GM18498 (cell line): Measurements from ENCODE around the gene KIAA1671.

ENCODE experiments used
- ATAC-seq: cut with Tn5 transposase; IDR thresholded peaks from one replicate; pipeline ENCODE4 v1.9.1; 2021; ENCODE audit warnings: mild to moderate bottlenecking, moderate library complexity; ENCODE audit not compliant: unreplicated experiment

KIAA1671 gene

DNA sequence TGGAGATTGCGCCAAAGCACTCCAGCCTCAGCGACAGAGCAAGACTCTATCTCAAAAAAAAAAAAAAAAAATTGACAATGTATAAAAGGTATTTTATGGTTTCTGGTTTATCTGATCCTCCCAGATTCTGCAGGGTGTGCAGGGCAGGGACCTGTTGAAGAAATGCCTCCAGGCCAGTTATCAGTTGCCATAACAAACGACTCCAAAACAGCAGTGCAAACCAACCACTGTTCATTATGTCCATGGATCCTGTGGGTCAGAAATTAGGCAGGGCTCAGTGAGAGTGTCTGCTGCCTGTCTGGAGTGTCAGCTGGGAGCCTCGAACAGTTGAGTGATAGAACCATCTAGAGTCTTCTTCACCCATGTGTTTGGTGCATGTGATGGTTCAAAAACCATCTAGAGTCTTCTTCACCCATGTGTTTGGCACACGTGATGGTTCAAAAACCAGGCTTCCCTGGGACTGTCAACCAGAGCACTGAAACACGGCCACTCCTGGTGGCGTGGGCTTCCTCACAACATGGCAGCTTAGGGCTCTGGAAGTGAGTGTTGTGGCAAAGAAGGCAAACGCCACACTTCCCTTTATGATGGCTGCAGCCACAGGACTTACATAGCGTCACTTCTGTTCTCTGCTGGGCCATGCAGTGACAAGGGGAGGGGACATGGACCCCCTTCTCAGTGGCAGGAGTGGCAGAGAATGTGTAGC is 132.0 kb downstream of the KIAA1671 start:
- no peak for ATAC-seq

DNA sequence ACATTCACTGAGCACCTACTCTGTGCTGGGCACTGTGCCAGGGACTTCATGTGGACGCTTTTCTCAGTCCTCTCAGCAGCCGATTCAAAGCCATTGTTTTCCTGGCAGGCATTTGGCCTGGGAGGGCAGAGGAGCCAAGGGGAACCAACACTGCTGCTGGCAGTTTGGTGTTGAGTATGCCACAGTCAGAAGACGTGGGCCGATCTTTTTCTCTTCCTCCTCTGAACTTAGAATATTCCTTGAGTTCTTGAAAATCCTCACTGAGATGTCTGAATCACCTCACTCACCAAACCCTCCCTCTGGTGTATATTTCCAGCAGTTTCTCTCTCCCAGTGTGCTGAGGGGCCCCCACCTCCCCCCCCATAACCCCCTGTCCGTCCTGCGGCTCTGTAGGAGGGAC is 132.6 kb downstream of the KIAA1671 start:
- ATAC-seq, result no peak

DNA sequence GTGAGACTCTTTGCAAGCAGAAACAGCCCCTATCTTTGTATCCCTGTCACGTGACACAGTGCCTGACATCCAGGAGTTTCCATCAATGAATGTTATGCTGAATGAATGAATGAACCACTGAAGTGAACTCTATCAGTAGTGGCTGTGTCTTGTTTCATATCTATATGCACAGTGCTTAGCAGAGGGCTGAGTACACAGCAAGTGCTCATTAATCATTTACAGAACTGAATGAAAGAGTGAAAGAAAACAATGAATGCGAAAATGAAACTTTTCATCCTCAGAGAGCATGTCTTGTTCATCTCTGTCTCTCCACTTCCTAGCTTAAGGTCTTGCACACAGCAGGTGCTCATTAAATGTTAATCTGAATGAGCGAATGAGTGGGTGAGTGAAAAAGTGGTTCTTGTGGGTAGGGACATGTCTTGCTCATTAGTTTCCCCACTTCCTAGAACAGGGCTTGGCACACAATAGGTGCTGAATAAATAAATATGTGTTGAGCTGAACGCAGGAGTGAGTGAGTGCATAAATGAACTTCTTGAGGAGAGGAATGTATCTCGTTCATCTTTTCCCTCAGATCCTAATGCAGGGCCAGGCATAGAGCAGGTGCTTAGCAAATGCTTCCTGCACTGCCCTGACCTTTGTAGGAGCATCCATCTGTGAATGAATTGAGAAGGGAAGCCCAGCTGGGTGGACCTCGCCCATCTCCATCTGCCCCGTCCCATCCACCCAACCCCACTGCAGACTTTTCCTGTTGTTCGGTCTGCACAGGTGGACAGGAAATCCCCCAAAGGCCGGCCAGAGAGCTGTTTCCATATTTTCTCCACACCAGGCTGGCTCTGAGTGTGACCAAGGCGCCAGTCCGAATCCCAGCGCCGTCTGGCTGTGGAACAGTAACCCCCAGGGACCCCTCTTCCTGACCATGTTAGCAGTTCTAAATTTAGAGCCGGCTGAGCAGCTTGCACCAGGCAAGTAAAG is 133.7 kb downstream of the KIAA1671 start:
- ATAC-seq, result peak; percentile 81

DNA sequence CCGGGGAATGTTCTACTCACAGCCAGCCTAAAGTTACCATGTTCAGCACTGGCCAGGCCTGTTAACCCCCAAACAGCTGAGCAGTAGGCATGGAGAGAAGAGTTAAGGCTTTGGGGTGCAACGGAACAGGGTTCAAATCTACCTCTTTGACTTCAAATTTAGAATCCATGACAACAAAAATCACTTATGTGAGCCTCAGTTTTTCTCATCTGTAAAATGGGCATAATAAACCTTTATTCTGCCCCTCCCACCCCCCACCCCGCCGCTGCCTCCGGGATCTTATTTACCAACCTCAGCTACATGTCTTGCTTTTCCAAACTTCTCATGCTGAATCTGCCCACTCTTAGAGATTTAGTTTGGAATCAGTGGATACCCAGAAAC is 134.4 kb downstream of the KIAA1671 start:
- ATAC-seq, result no peak

DNA sequence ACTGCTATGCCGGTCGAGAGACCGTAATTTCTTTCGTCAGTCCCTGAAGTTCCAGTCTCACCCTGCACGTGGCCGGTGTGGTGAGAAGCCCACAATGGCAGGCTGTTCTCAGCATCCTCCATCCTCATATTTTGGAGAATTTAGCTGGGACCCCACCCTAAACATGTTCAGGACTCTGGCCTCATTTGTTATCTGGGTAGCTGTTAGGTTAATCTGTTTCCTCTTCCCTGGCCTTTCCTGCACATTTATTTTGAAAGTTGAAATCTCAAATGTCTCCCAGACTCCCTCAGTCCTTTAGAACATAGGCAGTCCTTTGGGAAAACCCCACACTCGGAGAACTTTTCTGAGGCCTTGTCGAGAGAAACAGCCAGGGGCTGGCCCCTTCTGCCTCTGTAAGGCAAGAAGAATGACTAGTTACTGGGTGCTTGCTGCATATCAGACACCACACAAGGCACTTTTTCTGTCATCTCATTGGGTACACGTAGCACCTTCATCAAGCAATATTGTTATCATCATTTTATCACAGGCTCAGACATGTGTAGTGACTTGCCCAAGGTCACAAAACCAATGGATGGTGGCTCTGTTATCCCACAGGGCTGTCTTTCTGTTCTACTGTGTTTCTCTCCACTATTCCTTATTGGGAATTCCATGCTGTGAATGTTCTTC is 137.8 kb downstream of the KIAA1671 start:
- ATAC-seq, result no peak

DNA sequence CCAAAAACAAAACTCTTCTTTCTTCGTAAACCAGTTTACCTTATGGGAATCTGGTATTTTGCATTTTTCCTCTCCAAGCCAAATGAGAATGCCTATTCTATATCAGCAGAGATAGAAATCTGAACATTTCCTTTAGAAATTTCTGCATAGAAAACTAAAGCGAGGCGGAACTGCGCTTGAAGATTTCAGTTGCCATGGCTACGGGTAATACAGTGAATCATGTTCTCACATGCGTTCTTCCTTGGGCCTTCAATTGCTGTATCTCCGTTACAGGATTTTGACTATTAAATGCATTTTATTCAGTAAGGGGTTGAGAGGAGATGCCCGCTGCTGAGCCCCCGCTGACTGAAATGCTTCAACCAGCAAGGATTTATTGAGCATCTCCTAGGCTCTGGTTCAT is 138.9 kb downstream of the KIAA1671 start:
- ATAC-seq, result no peak

DNA sequence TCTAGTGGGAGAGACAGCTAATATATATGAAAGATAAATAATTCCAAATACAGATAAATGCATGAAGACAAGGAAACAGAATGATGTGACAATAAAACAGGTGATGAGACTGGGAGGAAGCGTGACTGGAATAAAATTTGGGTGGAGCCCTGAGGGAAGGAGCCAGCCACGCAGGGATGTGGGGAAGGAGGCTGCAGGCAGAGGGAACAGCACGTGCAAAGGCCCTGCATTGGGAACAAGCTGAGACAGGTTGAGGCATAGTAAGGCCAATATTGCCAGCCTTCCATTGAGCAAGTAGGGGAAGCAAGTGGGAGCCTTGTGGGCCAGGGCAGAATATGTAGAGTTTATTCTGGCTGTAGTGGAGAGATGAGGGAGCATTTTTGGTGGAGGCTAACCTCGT is 139.6 kb downstream of the KIAA1671 start:
- ATAC-seq, result no peak

DNA sequence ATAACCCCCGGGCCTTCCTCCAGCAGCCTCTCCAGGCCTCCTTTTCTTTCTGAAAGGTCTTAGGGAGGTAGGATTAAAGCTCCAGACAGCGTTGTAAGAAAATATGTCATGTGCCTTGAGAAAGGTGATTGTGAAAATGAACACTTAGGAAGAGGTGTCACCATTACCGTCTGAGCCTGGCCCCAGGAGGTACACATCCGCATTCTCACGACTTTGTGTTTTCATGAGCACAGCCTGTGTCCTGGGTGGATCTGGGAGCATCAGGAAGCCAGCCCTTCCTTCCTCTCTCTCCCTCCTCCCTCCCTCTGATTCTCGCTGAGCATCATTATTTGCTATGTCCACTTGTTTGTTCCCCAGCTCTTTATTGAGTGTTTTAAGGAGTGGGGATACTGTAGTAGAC is 142.1 kb downstream of the KIAA1671 start:
- ATAC-seq, result no peak

DNA sequence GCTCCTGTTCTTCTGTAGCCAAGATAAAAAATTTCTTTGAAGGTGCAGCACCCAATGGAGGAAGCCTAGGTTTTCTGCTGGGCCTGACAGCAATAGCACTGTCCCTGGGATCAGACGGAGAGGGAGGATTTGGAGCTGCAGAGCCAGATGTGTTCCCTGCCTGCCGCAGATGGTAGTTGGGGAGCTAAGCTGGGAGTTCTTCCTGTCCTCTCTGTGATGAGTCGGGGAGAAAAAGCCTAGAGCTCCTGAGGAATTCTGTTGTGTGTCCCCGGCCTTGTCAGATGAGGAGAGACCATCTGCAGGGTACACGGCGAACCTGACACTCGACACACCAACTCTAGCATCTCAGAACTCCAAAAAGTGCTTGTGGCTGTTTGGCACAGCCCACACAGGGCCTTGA is 143.4 kb downstream of the KIAA1671 start:
- ATAC-seq, result no peak

DNA sequence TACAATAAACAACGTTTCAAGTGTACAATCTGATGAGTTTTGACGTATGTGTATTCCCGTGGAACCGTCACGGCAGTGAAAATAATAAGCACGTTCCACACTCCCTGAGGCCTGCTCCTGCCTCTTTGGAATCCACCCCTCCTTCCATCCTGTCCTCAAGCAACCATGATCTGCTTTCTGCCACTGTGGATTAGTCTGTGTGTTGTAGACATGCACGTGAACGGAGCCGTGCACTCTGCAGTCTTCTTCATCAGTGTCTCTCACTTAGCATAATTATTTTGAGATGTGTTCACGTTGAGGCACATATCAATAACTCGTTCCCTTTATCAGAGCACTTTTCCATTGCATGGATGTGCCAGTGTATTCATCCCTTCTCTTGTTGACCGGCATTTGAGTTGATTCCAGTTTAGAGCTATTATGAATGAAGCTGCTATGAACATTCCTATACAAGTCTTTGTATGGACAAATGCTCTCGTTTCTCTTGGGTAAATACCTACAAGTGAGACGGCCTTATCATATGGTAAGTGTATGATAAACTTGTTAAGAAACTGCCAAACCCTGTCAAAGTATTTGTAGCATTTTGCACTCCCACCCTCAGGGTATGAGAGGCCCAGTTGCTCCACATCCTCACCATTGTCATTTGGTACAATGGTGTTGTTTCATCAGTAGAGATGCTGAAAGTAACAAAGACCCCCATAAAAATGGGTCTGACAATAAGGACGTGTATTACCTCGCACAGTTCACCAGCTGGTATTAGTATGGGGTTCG is 144.3 kb downstream of the KIAA1671 start:
- no peak for ATAC-seq

DNA sequence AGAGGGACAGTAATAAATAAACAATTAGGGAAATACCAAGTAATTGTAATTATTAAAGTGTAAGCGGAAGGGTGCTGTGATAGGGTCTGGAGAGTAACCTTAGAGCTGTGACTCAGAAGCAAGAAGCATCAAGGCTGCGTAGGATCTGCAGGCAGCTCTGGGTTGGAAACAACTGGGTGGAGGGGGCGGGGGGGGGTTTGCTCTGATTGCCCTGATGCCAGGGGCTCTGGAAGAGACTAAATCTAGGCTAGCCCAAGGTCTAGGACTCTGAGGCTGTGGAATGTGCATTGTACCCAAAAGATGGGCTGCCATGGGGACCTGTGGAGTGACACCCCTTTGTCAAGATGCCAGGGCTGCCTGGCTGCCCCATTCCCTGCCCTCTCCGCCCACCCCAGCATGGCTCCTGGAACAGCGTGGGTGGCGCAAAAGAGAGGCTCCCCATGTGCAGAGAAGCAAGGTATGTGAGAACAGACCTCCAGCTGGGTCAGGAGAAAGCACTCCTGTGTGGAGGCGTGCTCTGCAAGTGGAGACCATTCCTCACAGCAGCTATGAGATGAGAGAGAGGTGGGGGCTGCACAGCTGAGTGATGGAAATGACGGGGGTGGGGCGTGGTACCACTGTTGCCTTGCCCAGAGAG is 146.0 kb downstream of the KIAA1671 start:
- ATAC-seq, result no peak

DNA sequence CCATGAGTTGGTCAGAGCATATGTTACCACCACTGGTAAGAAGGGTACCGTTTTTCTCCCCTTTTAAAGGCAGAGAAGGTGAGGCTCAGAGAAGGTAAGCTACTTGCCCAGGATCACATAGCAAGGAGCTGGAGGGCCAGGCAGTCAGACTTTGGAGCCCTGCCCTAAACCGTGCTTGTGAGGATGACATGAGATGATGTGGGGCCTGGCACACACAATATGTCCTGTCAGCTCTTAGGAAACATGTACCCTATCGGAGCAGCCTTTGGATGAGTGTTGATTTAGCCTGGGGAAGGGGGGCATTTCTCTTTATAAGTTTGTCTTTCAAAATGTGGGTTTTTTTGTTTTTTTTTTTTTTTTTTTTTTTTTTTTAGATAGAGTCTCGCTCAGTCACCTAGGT is 146.7 kb downstream of the KIAA1671 start:
- ATAC-seq, result no peak

DNA sequence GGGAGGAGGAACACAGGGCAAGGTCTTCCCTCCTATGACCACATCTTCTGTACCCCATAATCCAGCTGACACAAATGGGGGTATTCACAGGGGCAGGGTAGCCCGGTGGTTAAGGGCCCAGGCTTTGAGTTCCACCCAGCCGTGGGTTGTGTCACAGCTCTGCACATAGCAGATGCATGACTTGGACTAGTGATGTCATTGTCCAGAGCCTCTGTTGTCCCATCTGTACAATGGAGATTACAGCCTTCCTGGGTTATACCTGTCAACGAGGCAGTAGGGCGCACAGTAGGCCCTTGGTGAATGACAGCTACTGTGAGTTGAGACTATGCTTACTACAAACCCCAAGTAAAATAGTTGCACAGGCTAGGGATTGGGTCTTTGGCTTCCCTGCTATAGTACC is 147.9 kb downstream of the KIAA1671 start:
- no peak for ATAC-seq

DNA sequence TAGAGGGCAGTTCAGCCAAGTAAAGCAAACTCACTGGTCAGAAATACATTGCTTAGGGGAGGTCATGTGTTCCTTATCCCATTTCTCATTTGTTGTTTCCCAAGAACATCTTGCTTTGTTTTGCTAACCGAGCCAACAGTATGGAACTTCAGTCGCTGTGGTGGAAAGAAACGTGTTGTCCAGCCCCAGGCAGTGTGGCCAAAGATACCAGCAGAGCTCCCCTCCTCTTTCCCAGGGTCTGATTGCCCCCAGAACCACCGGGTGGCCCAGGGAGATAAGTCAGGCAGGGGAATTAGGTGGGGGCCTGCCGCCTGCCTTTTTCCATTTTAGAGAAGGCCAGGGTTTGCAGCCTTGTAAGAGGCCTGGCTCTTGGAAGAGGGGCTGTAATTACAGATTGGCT is 148.4 kb downstream of the KIAA1671 start:
- ATAC-seq, result no peak

DNA sequence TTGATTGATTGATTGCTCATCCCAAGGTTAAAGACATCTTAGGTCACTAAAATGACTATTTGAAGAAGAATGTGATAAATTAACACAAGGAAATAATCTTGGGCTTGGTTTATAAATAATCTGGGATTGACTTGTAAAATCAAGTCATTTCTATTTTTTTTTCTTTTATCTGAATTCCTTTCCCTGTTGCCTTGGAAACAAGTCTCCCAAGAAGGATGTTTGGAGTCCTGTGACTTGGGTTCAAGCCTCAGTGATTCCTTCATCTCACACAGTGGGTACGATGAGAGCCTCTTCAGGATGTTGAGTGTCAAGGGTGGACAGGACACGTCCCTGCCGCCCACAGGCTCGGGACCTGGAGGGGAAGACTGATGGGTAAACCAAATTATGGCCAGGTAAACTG is 149.0 kb downstream of the KIAA1671 start:
- no peak for ATAC-seq

DNA sequence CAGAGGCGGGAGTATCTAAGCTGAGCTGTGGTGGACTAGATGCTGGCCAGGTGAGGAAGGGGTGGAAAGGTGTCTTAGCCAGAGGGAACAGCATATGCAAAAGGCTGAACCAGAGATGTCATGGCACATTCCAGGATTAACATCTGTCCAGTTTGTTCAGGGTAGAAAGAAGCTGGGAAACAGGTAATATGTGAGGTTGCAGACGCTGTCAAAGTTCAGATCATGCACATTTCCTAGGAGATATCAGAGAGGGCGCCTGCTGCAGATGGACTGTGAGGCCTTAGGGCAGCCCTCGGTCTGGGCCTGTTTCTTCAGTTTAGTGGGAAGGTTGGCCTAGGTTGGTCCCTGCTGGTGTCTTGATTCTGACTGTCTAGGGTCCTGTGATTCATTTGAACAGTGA is 149.5 kb downstream of the KIAA1671 start:
- no peak for ATAC-seq

DNA sequence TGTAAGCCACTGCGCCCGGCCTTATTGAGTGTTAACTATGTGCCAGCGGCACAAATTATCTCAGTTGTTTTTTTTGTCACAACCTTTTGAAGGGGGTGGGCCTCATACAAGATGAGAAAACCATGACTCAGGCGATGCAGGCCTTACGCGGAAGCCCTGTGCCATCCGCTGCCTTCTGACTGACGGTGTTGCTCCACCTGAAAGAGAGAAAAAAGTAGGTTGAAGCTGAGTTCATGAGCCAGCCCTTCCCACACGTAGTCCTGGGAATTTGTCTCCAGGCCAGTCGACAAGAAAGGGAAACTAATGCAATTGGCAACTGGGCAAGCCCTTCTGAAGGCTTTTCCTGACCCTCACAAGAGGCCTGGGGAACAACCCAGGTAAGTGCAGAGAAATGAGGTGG is 150.2 kb downstream of the KIAA1671 start:
- no peak for ATAC-seq

DNA sequence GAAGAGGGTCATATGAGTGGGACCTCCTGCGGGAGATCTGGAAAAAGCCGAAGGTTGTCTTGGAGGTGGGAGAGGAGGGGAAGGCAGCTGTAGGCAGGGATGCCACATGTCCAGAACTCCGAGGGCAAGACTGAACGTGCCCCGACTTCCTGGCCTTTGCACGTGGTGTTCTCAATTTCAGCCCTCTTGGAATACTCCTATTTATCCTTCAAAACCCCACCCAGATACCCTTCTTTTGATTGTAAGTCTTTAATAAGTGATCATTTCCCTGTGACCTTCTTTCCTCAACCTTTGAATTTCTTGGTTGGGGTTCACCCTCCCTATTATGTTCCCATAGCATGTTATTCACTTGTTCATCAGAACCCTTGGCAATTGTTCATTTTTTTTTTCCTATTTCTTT is 151.9 kb downstream of the KIAA1671 start:
- no peak for ATAC-seq

DNA sequence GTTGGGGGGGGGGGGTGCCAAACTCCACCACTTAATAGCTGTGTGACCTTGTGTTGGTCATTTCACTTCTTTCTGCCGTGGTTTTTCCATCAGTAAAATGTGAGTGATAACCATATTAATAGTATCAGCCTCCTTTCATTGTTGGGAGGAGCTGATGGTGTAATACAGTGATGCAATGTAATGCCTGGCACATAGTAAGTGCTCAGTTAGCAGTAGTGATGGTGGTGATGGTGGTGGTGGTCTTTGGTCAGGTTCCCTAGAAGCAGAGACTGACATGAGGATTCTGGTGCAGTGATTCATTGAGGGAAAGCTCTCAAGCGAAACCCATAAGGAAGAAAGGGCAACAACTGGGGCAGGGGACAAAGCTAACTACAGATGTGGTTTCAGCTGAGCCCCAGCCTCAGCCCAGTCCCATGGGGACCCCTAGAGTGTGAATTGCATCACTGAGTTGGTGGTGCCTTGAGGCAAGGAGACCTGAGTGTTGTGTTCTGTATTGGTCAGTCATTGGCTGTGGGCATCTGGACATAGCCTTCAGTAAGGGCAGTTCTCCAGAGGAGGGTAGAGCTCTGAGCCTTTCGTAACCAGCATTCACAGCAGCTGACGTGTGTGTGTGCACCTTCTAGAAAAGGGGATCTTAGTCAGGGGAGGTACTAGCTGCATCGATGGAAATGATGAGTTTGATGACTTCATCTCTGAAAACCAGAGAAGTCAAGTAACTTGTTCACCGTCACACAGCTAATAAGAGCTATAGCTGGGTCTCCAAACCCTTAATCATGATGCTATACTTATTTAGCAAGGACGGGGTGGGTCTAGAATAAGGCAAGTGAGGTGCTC is 153.5 kb downstream of the KIAA1671 start:
- no peak for ATAC-seq
